SU-DHL-6 (cell line): ENCODE measurements around the gene GARNL3.

Experiments
- H2AFZ ChIP-seq: fragments of 200-600 bp; sonication (generic); 2 replicates; pipeline ENCODE4 v1.6.1; 2014; ENCODE audit warnings: low read depth, mild to moderate bottlenecking, moderate library complexity, mixed read lengths, antibody characterized with exemption, low read length; ENCODE audit not compliant: severe bottlenecking
- H3F3A ChIP-seq: fragments of 200-600 bp; shearing (Covaris generic); 2 replicates; pipeline ENCODE4 v1.6.0; 2016; ENCODE audit warnings: antibody characterized with exemption, mild to moderate bottlenecking; ENCODE audit not compliant: insufficient read depth
- H3K27ac ChIP-seq: fragments of 200-600 bp; sonication (generic); 2 replicates; pipeline ENCODE4 v1.5.1; 2016; ENCODE audit warnings: low read depth, mild to moderate bottlenecking, low read length, moderate library complexity, mixed read lengths
- H3K27me3 ChIP-seq: fragments of 200-600 bp; sonication (generic), shearing (Covaris generic); 2 replicates; pipeline ENCODE4 v1.6.0; 2014; ENCODE audit warnings: mild to moderate bottlenecking, low read length
- H3K36me3 ChIP-seq: fragments of 200-600 bp; sonication (generic); 2 replicates; pipeline ENCODE4 v1.6.1; 2014; ENCODE audit warnings: mild to moderate bottlenecking, low read length, mixed read lengths
- H3K4me2 ChIP-seq: fragments of 300-600, 200-600 bp; shearing (Covaris generic), sonication (generic); 2 replicates; pipeline ENCODE4 v1.6.0; 2014; ENCODE audit warnings: low read length, low read depth, mild to moderate bottlenecking; ENCODE audit not compliant: poor library complexity, severe bottlenecking
- H3K4me3 ChIP-seq: fragments of 200-600 bp; sonication (generic); 2 replicates; pipeline ENCODE4 v1.5.1; 2014; ENCODE audit warnings: antibody characterized with exemption, low read length, mild to moderate bottlenecking, mixed read lengths; ENCODE audit not compliant: insufficient read depth, poor library complexity, severe bottlenecking
- H3K79me2 ChIP-seq: fragments of 200-600 bp; sonication (generic); 2 replicates; pipeline ENCODE4 v1.6.1; 2014; ENCODE audit warnings: mild to moderate bottlenecking, low read length, moderate library complexity; ENCODE audit not compliant: insufficient read depth
- H3K9ac ChIP-seq: fragments of 200-600 bp; sonication (generic); 2 replicates; pipeline ENCODE4 v1.7.0; 2014; ENCODE audit warnings: mild to moderate bottlenecking, low read length
- H3K9me2 ChIP-seq: fragments of 200-600 bp; sonication (generic); replicated peaks from 2 replicates; pipeline ENCODE4 v1.6.1; 2014; ENCODE audit warnings: low read length; ENCODE audit not compliant: insufficient read depth
- H3K9me3 ChIP-seq: fragments of 200-600 bp; sonication (generic); 2 replicates; pipeline ENCODE4 v1.6.1; 2014; ENCODE audit warnings: low read length, mixed read lengths; ENCODE audit not compliant: insufficient read depth
- H4K20me1 ChIP-seq: fragments of 200-600 bp; sonication (generic); 2 replicates; pipeline ENCODE4 v1.6.1; 2014; ENCODE audit warnings: low read depth, mild to moderate bottlenecking, antibody characterized with exemption, low read length, moderate library complexity, mixed read lengths
- CTCF ChIP-seq: fragments of 200-600 bp; sonication (generic); IDR thresholded peaks from one replicate; pipeline ENCODE4 v1.5.1; 2017; ENCODE audit warnings: antibody characterized with exemption, mild to moderate bottlenecking, low read length, moderate library complexity; ENCODE audit not compliant: insufficient read depth, poor library complexity, severe bottlenecking
- EZH2phosphoT487 ChIP-seq: fragments of 200-600 bp; sonication (generic), shearing (Covaris generic); conservative IDR thresholded peaks from 2 replicates; pipeline ENCODE4 v1.6.1; 2018; ENCODE audit warnings: mild to moderate bottlenecking, antibody characterized with exemption, low read length, moderate library complexity, mixed read lengths

The GARNL3 gene

DNA sequence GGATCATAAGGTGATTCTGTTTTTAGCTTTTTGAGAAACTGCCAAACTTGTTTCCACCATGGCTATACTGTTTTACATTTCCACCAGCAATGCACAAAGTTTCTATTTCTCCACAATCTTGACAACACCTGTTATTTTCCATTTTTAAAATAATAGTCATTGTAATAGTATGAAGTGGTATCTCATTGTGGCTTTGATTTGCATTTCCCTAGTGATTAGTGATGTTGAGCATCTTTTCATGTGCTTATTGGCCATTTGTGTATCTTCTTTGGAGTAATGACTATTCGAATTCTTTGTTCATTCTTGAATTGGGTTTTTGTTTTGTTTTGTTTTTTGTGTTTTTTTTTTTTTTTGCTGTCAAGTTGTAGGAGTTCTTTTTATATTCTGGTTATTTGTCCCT, 4.9 kb downstream of the GARNL3 start:
- Histone ChIP-seq H4K20me1 (no peaks in the 10 kb centered on the region), H3K36me3 (no peaks in the 10 kb centered on the region), H3K27ac (no peak overlapping the region), H3K4me2 (no peak overlapping the region), H2AFZ (no peak overlapping the region), H3K4me3 (no peak overlapping the region), H3K9ac (no peak overlapping the region), H3F3A (no peaks in the 10 kb centered on the region), H3K79me2 (no peaks in the 10 kb centered on the region), H3K27me3 (no peaks in the 10 kb centered on the region), H3K9me3 (no peaks in the 10 kb centered on the region), H3K9me2 (no peaks in the 10 kb centered on the region)
- TF ChIP-seq CTCF (no peak), EZH2phosphoT487 (no peak)

DNA sequence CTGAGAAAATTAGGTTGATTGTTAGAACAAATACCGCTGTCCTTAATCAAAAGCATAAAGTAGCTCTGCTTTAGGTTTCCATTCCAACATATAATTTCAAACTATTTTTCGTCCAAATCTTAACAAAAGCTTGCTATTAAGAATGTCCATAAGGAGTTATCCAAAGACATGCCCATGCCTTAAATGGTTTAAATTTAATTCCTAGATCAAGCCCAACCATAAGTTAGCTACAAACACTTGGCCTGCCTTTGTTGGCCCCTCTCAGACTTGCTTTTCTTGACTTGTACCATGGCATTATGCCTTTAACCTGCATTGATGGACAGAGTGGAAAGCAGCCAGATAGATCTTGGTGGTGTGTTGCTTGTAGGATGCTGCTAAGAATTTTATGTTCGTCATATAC, 8.8 kb downstream of the GARNL3 start:
- H4K20me1 ChIP-seq, result no peaks in the 10 kb centered on the region
- no peaks in the 10 kb centered on the region for H3K9me2 ChIP-seq
- no peak overlapping the region for H3K4me2 ChIP-seq
- no peak overlapping the region for H3K4me3 ChIP-seq
- H3K9me3 ChIP-seq, result no peaks in the 10 kb centered on the region
- no peak overlapping the region for H3K9ac ChIP-seq
- H3F3A ChIP-seq, result no peaks in the 10 kb centered on the region
- H2AFZ ChIP-seq, result no peak overlapping the region
- no peaks in the 10 kb centered on the region for H3K36me3 ChIP-seq
- no peaks in the 10 kb centered on the region for H3K79me2 ChIP-seq
- no peak for TF ChIP-seq EZH2phosphoT487
- TF ChIP-seq CTCF, result no peak
- no peak overlapping the region for H3K27ac ChIP-seq
- H3K27me3 ChIP-seq, result no peaks in the 10 kb centered on the region

- TF ChIP-seq CTCF, result no peak
- no peak for TF ChIP-seq EZH2phosphoT487
- H2AFZ ChIP-seq, result no peak overlapping the region
Observed at GRCh38 chr9:127277099-127277498, 12.5 kb downstream of the GARNL3 start.

More at GRCh38 chr9:127277099-127277498, 12.5 kb downstream of the GARNL3 start:
- Histone ChIP-seq H3K4me3 (no peak overlapping the region), H3K4me2 (no peak overlapping the region), H3K79me2 (no peaks in the 10 kb centered on the region), H3K9me2 (no peaks in the 10 kb centered on the region), H3K27me3 (no peaks in the 10 kb centered on the region), H3F3A (no peaks in the 10 kb centered on the region), H3K9me3 (no peaks in the 10 kb centered on the region), H3K9ac (no peak overlapping the region), H3K27ac (no peak overlapping the region), H3K36me3 (no peaks in the 10 kb centered on the region), H4K20me1 (no peaks in the 10 kb centered on the region)
